Renal pelvis (tissue), 4 donors: ENCODE results near the gene GRM4. TPM values are rescaled to one million over a fixed set of nuclear protein-coding genes. Genes with fewer than 3 reads are reported as not detected.

Experiments
- DNase-seq: peaks from one replicate; pipeline ENCODE4 v3.0.0-alpha.2; 2013
- polyA plus RNA-seq, 3 donors: library from polyadenylated mRNA; unstranded; fragments of 120-200 nt; gene quantifications; one replicate each; pipeline ENCODE4 v1.2.1, GENCODE V29; 2013; ENCODE audit not compliant: insufficient read length in 3 of 3

The GRM4 gene
- polyA plus RNA-seq, 3 donors = 0.57 to 0.69 (median 0.59) TPM

DNA sequence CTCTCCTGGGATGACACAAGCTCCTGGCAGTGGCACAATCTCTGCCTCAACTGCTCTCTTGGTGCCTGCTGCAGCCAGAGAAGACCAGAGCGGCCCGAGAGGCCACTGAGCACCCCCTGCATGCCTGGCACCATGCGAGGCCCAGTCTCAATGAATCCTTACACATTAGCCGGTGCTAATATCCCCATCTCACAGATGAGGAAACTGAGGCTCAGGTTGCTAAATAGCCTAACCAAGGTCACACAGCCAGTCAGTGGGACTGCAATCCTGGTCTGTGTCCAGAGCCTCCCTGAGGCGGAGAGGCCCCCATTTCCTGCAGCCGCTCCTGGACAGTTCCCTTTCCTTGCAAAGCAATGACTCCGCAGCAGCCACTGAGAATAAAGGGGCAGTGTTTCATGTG, 81.2 kb downstream of the GRM4 start:
- no peak for DNase-seq

DNA sequence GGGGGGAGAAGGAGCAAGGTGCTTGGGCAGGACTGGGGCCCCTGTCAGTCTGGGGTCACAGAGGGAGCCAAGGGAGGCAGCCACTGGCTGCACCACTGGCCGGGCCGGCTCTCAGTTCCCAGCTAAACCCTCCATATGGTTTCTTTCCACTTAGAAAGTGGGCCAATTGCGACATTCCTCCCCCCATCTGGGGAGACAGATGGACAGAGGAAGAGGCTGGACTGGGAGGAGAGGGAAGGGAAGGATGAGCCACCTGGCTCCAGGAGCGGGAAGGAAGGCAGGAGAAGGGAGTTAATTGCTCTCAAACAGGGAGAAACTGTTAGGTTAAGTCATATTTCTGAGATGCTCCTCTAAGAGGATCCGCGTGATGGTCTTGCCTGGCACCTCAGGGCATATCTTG, 82.2 kb downstream of the GRM4 start:
- no peak for DNase-seq

DNA sequence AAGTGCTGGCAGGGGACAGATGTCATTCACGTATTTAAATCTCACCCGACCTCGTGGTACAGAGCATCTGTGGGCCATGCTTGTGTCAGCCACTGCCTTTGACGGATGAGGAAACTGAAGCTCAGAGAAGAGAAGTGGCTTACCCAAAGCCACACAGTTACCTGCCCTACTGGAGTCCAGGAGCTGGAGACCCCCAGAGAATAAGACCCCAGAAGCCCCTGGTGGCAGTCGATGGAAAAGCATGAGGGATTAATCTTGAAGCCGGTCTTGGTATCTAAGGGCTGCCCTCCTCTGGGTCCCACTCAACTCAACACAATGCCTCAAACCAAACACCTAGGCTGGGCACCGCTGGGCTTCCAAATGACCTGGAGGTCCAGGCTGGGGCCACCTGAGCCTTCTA, 83.1 kb downstream of the GRM4 start:
- DNase-seq = no peak

DNA sequence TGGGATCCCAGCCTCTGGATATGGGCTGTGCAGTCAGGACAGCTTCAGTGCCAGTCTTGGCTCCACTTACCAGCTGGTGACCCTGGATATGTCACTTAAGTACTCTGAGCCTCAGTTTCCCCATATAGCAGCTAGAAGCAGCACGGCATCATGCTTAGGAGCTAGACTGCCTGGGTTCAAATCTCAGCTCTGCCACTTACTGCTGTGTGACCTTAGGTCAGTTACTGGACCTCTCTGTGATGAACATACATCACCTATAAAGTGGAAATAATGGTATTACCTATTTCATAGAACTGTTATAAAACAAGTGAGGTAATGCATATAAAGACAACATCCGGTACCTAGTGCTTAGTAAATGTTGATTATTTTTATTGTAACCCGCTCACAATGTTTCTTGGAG, 83.7 kb downstream of the GRM4 start:
- DNase-seq = no peak

DNA sequence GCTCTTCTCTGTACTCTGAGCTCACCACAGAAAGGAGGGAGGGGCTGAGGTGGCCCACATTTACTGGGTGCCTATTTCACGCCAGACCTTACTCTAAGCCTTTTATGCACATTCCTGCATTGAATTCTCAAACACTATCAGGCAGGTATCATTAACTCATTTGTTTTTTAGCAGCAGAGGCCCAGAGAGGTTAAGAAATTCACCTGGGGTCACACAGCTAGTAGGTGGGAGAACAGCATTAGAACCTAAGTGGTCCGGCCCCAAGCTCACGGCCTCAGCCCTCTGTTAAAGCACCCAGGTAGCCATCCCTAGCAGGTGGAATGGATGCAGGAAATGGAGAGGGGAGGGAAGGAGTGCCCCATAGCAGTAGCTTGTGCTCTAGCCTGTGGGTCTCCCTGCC, 84.5 kb downstream of the GRM4 start:
- no peak for DNase-seq

DNA sequence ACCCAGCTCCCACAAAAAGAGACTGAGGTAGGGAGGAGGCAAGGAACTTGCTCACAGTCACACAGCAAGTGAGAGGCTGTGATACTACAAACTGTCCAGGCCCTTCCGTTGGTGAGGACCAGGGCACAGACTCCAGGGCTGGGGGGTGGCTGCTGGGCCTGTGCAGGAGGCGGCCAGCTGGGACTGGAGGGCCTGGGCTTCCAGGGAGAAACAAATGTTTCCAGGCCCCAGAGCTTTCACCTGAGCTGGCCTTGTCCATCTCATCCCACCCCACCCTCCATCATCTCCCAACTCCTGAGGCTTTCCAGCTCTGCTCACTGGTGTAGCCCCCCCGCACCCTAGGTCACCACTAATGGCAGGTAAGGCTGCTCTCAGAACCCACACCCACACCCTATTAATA, 86.0 kb downstream of the GRM4 start:
- no peak for DNase-seq

DNA sequence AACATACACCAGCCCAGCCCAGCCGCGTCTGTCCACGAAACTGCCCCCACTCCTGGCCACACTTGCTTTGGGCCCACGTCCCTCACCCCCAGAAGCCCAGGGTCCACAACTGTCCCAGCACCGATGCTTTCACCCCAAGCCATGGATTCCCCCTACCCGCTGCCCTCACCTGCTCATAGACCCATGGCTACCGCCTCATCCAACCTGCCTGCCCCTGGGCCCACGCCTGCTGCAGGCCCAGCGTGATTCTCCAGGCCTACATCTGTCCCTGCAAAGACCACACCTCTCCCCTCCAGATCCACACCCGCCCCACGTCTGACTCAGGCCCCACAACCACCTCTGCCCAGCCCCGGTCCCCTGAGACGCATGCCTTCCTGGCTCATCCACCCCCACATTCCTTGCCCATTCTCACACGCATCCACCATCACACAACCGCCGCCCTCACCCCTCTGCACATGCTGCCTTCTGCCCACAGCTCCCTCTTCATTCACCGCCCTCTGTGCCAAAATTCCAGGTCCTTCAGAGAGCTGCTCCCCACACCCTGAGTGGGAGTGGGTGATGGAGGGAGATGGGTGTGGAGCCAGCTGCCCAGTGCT, 86.7 kb downstream of the GRM4 start:
- DNase-seq = no peak

DNA sequence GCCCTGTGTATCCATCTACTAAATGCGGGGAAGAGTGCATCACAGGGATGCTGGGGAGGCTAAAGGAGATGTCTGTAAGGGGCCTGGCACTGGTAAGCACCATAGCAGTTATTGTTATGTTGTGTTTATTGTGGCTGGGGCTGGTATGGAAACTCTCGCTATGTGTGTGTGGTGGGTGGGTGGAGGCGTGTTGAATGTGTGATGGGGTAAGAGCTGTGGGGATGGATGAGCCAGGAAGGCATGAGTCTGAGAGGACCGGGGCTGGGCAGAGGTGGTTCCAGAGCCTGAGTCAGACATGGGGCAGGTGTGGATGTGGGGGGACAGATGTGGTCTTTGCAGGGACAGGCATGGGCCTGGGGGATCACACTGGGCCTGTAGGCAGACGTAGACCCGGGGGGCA, 88.1 kb downstream of the GRM4 start:
- DNase-seq = no peak

DNA sequence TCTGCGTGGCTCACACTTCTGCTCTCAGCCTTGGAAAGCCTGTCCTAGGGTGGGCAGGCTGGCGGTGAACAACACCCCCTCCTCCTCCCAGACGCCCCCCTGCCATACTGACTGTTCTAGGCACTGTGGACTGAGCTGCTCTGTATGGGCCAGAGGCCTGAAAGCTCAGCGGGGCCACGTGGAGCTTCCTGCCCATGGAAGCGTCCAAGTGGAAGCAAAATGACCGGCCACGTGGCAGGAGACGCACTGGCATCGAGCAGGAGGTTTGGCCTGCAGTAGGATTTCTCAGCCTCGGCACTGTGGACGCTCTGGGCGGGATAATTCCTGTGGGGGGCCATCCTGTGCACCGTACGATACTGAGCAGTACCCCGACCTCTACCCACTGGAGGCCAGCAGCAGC, 88.7 kb downstream of the GRM4 start:
- DNase-seq = no peak

DNA sequence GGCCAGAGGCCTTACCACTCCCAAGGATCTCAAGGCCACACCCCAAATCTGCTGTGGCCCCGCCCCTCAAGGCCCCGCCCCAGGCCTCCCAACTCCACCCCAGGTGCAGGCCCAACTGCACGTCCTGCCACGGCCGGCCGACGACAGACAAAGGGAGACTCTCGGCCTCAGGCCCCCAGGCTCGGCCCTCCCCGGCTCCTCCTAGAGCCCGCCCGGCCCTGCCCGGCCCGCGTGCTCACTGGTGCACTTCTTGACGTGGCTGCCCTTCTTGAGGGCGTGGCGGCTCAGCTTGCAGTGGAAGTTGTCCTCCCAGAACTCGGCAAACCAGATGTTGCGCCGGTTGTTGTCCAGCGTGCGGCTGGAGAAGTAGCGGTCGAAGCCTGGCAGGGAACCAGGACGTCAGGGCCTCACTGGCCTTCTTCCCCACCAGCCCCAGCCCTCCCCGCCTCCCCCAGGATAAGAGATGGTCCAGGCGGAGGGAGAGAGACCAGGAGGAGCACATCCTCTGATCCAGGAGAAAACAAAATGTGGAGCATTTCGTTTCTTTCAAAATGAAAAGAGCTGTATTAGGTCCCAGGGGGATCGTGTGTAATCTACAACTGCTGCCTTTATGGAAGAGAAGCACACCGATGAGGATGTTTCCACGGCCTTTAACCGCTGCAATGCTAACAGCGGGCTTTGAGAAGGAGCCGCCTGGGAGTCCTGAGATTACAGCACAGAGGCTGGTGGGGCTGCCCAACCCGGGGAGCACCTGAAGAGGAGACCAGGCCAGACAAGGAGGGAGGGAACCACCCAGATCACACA, 89.4 kb downstream of the GRM4 start:
- DNase-seq = peak; percentile 73

DNA sequence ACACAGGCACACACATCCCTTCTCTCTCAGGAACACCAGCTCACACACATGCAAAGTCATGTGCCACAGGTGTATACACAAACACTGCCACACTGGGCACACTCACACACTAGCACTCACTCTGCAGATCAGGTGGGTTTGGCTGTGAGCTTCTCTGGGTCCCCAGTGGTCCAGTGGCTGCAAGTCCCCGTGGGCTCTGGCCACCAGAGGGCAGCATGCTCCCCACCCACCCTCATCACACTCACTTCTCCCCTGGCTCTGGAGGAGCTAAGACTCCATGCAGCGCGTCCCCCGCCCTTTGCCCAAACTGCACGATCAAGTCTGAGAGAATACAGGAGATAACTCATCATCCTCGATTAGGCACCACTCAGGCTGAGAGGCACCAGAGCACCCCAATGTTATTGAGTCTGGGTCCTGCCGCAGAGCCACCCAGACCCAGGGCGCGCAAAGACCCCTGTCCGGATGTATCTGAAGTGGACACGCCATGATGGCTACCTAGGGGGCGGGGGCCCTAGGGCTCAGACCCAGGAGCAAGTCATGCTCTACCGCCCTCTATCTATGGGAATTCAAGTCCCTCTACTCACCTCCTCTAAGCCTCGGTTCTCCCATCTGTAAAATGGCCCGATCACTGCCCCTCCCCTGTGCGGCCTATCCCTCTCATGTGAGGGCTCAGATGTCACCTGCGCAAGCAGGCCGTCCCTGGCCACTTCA, 90.5 kb downstream of the GRM4 start:
- DNase-seq = peak; percentile 65

DNA sequence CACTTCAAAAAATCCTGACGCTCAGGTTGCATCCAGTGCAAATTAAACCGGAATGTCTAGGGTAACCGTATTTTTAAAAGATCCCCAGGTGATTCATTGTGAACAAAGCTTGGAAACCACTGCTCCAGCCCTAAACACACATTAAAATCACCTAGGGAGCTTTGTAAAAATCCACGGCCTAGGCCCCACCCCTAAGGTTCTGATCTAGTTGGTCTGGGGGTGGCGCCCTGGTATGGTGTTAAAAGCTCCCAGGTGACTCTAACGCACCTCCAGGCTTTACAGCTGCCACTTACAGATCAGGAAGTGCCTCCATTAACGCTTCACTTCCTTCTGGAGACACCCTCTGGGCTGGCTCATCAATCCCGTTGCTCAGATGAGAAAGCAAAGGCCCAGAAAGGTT, 92.2 kb downstream of the GRM4 start:
- DNase-seq = no peak

DNA sequence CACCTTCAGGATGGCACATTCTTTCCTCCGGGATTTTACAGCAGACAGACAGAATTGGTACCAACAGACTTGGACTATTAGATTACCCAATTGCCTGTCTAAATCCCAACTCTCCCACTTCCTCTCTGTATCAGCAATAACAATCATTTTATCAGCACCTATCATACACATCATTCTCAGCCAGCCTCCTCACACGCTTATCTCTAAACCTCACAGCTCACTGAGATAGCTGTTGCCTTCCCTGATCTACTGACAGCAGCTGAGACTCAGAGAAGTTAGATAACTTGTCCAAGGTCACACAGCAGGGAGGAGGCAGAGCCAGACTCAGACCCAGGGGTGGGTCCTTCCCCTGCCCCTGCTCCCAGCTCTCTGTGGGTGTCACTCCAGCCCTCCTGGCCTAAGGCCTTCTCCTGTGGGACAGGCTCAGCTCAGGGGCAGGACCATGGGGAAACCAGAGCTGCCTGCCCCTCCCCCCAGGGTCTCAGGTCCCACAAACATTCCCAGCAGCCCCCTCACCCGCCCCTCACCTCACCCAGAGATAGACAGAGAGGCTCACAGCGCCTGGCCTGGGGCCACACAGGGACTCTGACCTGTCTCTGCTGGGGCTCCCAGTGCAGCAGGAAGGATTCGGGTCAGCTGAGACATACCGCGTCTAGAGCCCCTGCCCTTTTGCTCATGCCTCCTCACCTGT, 92.8 kb downstream of the GRM4 start:
- no peak for DNase-seq

DNA sequence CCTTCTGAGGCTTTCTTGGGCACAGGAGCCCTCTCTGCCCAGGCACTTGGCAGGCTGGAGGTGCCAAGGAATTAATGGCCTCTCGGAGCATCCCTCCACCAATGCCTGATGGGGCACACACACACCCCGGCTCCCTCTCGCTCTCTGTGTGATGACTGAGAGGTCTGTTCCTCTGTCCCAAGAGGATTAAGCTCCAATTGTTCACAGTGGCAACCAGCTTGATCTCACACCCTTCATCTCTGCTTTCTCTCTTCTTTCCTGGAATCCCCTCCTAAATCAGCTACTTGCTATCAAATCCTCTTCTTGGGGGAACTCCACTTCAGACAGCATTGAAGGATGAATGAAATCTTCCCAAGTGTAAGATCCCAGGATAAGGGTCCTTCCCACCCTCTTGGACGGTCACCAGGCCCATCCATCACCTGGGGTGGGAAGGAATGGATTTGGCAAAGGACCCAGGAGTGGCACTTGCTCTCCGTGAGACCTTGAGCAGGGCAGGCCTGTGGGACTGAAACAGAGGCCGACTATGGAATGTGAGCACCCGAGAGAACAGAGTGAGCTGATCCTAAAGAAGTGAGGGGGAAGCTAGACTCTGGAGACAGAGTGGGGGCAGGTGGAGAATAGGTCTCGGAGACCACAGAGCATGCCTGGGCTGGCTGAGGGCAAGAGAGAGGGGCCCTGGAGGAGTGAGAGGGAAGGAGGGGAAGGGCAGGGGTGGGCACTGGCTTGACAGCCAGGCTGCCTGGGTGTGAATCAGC, 93.6 kb downstream of the GRM4 start:
- DNase-seq = no peak

DNA sequence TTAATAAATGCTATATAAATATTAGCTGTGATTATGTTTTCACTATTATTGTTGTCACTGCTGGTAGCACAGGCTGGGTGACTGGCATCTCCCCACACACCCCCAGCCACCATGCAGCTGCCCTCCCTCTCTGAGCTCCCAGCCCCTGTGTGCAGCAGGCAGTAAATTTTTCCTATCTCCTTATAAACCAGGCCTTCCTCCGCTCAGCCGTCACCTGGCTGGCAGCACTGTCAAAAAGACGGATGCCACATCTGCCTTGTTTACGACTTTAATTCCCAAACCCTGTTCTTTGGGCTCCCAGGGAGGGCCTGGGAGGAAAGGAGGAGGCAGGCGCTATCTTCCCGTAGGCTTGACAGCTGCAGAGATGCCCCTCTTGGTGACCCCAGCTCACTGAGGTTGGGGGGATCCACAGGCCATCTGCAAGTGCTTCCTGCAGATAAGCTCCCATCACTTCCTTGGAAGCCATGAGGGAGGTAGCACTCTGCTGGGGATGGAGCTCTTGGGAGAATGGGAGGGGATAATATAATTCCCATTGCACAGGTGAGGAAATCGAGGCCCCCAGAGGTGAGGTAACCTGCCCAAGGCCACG, 94.5 kb downstream of the GRM4 start:
- DNase-seq = no peak

DNA sequence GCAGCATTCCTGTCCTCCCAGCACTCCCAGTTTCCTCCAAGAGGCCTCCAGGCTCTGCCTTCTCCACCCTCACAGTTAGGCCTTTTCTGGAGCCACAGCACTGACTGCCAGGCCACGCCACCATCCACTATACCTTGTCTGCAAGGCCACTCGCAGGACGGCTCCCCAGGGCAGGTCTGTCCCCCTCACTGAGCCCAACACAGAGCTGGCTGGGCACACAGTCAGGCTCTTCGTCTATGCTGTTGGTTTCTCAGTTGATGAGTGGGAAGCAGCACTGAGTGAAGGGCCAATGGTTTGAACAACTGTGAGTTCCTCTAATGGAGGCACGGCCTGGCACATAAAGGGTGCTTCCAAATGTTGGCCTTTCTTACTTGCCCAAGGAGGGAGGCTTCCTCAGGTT, 95.2 kb downstream of the GRM4 start:
- no peak for DNase-seq

DNA sequence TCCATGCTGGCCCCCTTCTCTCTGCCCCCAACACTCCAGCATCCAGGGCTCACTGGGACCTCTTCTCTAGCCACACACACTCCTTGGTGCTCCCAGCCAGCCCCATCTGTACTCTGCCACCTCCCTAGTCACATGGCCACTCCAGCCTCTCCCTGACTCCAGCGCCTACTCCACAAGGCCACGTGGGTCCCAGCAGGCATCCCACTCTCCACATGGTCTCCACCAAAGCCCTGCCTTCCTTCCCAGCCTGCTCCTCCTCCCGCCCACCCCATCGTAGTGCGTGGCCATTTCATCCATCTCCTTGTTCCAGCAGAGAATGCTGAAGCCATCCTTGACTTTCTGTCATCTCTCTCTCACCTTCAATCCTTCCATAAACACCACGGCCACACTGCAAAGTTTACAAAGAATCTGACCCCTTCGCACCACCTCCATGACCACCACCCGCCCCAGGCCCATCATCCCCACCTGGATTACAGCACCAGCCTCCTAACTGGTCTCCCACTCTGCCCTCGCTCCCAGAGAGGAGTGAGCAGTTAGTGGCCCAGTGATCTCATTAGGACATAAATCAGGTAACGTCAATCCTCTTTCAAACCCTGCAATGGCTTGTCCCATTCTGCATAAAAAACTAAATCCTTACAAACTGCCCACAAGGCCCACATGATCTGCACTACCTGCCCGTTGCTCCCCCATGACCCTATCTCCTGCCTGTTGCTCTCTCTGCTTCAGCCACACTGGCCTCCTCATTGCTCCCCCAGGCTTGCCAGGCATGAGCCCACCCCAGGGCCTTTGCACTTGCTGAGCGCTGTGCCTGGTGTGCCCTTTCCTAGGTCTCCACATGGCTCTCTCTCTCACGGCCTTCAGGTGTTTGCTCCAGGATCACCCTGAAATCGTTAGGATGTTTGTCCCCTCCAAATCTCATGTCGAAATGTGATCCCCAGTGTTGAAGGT, 96.2 kb downstream of the GRM4 start:
- no peak for DNase-seq

DNA sequence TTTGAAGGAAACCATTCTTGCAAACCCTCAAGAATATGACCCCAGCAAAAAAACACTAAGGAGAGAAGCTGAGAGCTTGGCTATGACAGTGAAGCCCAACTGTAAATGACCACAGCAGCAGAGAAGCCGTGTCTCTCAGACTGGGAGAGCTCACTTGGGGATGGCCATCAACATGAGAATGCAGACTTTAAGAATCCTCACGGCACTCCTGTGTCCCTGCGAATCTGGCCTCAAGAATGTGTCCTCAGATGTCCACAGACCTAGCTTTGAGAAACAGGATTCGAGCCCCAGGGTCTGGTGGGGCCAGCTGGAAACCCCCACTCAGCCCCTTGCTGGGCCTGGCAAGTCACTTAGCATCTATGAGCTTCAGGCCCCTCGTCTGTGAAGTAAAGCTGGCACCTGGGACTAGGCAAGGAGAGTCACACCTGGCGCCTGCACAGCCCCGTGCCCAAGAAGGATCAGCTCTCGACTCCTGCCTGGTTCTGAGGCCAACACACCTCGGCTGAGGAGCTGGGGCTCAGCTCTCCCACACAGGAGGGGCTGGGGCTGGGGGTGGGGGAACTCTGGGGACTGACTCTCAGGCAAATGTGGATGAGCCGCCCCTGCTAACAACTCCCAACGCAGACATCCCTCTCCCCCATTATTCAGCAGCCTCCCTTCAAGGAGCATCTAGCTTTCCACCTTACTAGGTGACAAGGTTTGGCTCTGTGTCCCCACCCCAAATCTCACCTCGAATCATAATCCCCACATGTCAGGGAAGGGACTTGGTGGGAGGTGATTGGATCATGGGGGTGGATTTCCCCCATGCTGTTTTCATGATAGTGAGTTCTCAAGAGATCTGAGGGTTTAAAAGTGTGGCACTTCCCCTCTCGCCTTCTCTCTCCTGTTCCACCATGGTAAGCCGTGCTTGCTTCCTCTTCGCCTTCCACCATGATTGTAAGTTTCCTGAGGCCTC, 97.7 kb downstream of the GRM4 start:
- no peak for DNase-seq

DNA sequence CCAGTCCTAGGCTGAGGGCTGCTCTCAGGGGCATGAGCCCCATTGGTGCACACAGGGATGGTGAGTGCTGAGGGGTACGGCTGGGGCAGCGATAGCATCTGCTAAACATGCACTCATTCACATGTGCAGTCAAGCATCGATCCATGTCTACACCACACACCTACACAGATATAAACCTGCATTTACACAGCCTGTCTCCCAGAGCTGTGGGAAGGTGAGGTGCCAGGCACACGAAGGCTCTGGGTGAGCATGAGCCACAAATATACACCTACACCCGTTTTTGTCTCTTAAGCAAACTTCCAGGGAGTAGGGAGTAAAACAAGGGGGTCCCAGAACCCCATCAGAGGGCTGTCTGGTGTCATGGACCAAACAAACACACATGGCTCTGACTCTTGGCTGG, 99.3 kb downstream of the GRM4 start:
- no peak for DNase-seq
